Chondrocyte (in vitro differentiated cells): ENCODE results near the gene ADARB2. TPM values are rescaled to one million over a fixed set of nuclear protein-coding genes. Genes with fewer than 3 reads are reported as not detected.
A peak's percentile ranks its signal among the peaks of the same experiment; 100 is the strongest.

Experiments used
- DNase-seq: peaks from one replicate; pipeline ENCODE4 v3.0.0; 2021; ENCODE audit warnings: mixed read lengths, low spot score
- H3K27ac Mint-ChIP-seq: one replicate; pipeline ENCODE4 v1.8.0; 2021; ENCODE audit warnings: mild to moderate bottlenecking, moderate library complexity, mixed read lengths; ENCODE audit not compliant: unreplicated experiment
- H3K27me3 Mint-ChIP-seq: 2 replicates; pipeline ENCODE4 v1.8.0; 2021; ENCODE audit warnings: low read depth, mixed read lengths
- H3K36me3 Mint-ChIP-seq: 2 replicates; pipeline ENCODE4 v1.8.0; 2021; ENCODE audit warnings: low read depth, mixed read lengths
- H3K4me1 Mint-ChIP-seq: 2 replicates; pipeline ENCODE4 v1.8.0; 2021; ENCODE audit warnings: low read depth, mild to moderate bottlenecking, mixed read lengths
- H3K4me3 Mint-ChIP-seq: one replicate; pipeline ENCODE4 v1.8.0; 2021; ENCODE audit warnings: mild to moderate bottlenecking, moderate library complexity, mixed read lengths; ENCODE audit not compliant: unreplicated experiment
- H3K9me3 Mint-ChIP-seq: 2 replicates; pipeline ENCODE4 v1.8.0; 2021; ENCODE audit warnings: low read depth, mixed read lengths
- CTCF ChIP-seq: fragments of 200-600 bp; sonication (generic); IDR thresholded peaks from 2 replicates; pipeline ENCODE4 v1.5.0; 2021; ENCODE audit warnings: antibody characterized with exemption, mild to moderate bottlenecking, moderate library complexity
- total RNA-seq: library from RNA; stranded (reverse); gene quantifications from 3 replicates; pipeline ENCODE4 v1.2.1, GENCODE V29; 2021

Gene ADARB2
- total RNA-seq, 1 donor from 2014 or later, result 3.3 TPM

- no peak overlapping the region for H3K4me3 Mint-ChIP-seq
Observed at GRCh38 chr10:1379601-1380000, 357.7 kb downstream of the ADARB2 start.

GRCh38 chr10:1378473-1378872 lies 358.9 kb downstream of the ADARB2 start:
- Mint-ChIP-seq H3K9me3 (no peaks in the 10 kb centered on the region), H3K27me3 (peaks cover 3% of the 10 kb centered on the region), H3K4me3 (no peak overlapping the region), H3K36me3 (no peaks in the 10 kb centered on the region), H3K4me1 (peaks cover 19% of the 10 kb centered on the region), H3K27ac (no peak overlapping the region)
- no peak for DNase-seq
- TF ChIP-seq CTCF, result no peak

More at GRCh38 chr10:1379601-1380000, 357.7 kb downstream of the ADARB2 start:
- Mint-ChIP-seq H3K9me3 (peaks cover 2% of the 10 kb centered on the region), H3K4me1 (peaks cover 19% of the 10 kb centered on the region), H3K36me3 (no peaks in the 10 kb centered on the region), H3K27ac (no peak overlapping the region), H3K27me3 (peaks cover 3% of the 10 kb centered on the region)
- peak; percentile 77 for DNase-seq
- peak; percentile 38 for TF ChIP-seq CTCF

GRCh38 chr10:1377740-1378397 lies 359.5 kb downstream of the ADARB2 start:
- no peak for DNase-seq
- no peak overlapping the region for H3K4me3 Mint-ChIP-seq
- peaks cover 19% of the 10 kb centered on the region for H3K4me1 Mint-ChIP-seq
- H3K36me3 Mint-ChIP-seq, result no peaks in the 10 kb centered on the region
- H3K27ac Mint-ChIP-seq, result peak overlapping the region; percentile 45
- peaks cover 3% of the 10 kb centered on the region for H3K27me3 Mint-ChIP-seq
- no peak for TF ChIP-seq CTCF
- H3K9me3 Mint-ChIP-seq, result no peaks in the 10 kb centered on the region

DNA sequence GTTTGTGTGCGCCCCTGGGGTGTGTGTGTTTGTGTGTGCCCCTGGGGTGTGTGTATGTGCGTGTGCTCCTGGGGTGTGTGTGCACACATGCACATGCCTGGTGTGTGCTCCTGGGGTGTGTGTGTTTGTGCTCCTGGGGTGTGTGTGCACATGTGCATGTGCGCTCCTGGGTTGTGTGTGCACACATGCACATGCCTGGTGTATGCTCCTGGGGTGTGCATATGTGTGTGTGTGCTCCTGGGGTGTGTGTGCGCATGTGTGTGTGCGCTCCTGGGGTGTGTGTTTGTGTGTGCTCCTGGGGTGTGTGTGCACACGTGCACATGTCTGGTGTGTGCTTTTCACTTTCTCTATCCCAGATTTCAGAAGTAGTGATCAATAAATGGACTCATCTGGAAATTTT lies 360.1 kb downstream of the ADARB2 start:
- H3K27ac Mint-ChIP-seq, result no peak overlapping the region
- peaks cover 19% of the 10 kb centered on the region for H3K4me1 Mint-ChIP-seq
- no peaks in the 10 kb centered on the region for H3K9me3 Mint-ChIP-seq
- H3K36me3 Mint-ChIP-seq, result no peaks in the 10 kb centered on the region
- no peak for DNase-seq
- no peak for TF ChIP-seq CTCF
- peaks cover 3% of the 10 kb centered on the region for H3K27me3 Mint-ChIP-seq
- H3K4me3 Mint-ChIP-seq, result no peak overlapping the region

- TF ChIP-seq CTCF, result no peak
- peaks cover 3% of the 10 kb centered on the region for H3K27me3 Mint-ChIP-seq
Observed at GRCh38 chr10:1376384-1376945, 360.9 kb downstream of the ADARB2 start.

More at GRCh38 chr10:1376384-1376945, 360.9 kb downstream of the ADARB2 start:
- no peak overlapping the region for H3K27ac Mint-ChIP-seq
- peaks cover 19% of the 10 kb centered on the region for H3K4me1 Mint-ChIP-seq
- H3K9me3 Mint-ChIP-seq, result no peaks in the 10 kb centered on the region
- no peaks in the 10 kb centered on the region for H3K36me3 Mint-ChIP-seq
- no peak overlapping the region for H3K4me3 Mint-ChIP-seq
- no peak for DNase-seq
